H1 (cell line): ENCODE data around the gene KAT8. TPM values are rescaled to one million over a fixed set of nuclear protein-coding genes. Genes with fewer than 3 reads are reported as not detected.
A peak's percentile ranks its signal among the peaks of the same experiment; 100 is the strongest.

ENCODE experiments used
- CTCF ChIA-PET: fragments of 300-600 bp; sonication (Branson Sonifier 250); formaldehyde crosslinking; loops from one replicate; lab custom pipeline; 2021; ENCODE audit not compliant: partially characterized antibody; lab: Charles Lee
- POLR2A ChIA-PET: fragments of 300-600 bp; sonication (Branson Sonifier 250); formaldehyde crosslinking; loops from one replicate; lab custom pipeline; 2021; ENCODE audit warnings: inconsistent platforms; ENCODE audit not compliant: partially characterized antibody; lab: Charles Lee
- DNase-seq, 2 experiments: peaks; one replicate each; pipeline versions ENCODE4 v3.0.0 to v3.0.0-alpha.2; 2010 to 2022; ENCODE audit warnings: low spot score in 2 of 2, low read depth in 1 of 2, mixed read lengths in 1 of 2
- FAIRE-seq: peaks from 2 replicates; lab custom pipeline; 2011; peaks lifted over from hg19 to GRCh38; lab: Jason Lieb, UNC
- H2AFZ ChIP-seq: 2 replicates; pipeline ENCODE4 v1.8.1; 2012; ENCODE audit warnings: low read length, inconsistent platforms
- H2AK5ac ChIP-seq: 2 replicates; pipeline ENCODE4 v1.6.1; 2013; ENCODE audit warnings: low read depth, low read length
- H2BK120ac ChIP-seq: replicated peaks from 2 replicates; pipeline ENCODE3; 2013; ENCODE audit warnings: low read depth, low read length, inconsistent platforms
- H2BK12ac ChIP-seq: 2 replicates; pipeline ENCODE4 v1.6.1; 2013; ENCODE audit warnings: low read depth, low read length
- H2BK15ac ChIP-seq: 2 replicates; pipeline ENCODE4 v1.6.1; 2013; ENCODE audit warnings: low read length
- H2BK20ac ChIP-seq: 2 replicates; pipeline ENCODE4 v1.6.1; 2013; ENCODE audit warnings: low read length
- H2BK5ac ChIP-seq: 2 replicates; pipeline ENCODE4 v1.6.1; 2013; ENCODE audit warnings: low read depth, low read length
- H3K14ac ChIP-seq: 2 replicates; pipeline ENCODE4 v1.6.1; 2013; ENCODE audit warnings: inconsistent platforms; ENCODE audit not compliant: insufficient read length
- H3K18ac ChIP-seq: 2 replicates; pipeline ENCODE4 v1.6.1; 2013; ENCODE audit warnings: low read length; ENCODE audit errors: extremely low read depth
- H3K23ac ChIP-seq: 2 replicates; pipeline ENCODE4 v1.6.1; 2013; ENCODE audit warnings: inconsistent platforms; ENCODE audit not compliant: insufficient read length
- H3K23me2 ChIP-seq: 2 replicates; pipeline ENCODE4 v1.6.1; 2013; ENCODE audit warnings: low read depth, low read length
- H3K27ac ChIP-seq: 2 replicates; pipeline ENCODE4 v1.6.1; 2011; ENCODE audit warnings: low read depth, low read length, inconsistent platforms
- H3K27me3 ChIP-seq, 4 experiments: replicated peaks in 1 of 4; 1 replicate in 1 of 4; 2 replicates in 3 of 4; pipeline versions ENCODE4 v1.6.1 to v1.8.1; 2011 to 2013; ENCODE audit warnings: low read length in 3 of 4, mild to moderate bottlenecking in 3 of 4, inconsistent platforms in 2 of 4, mixed read lengths in 2 of 4, moderate library complexity in 1 of 4; ENCODE audit not compliant: control insufficient read depth in 3 of 4, insufficient read depth in 3 of 4; ENCODE audit errors: extremely low read depth in 1 of 4
- H3K36me3 ChIP-seq, 4 experiments: 2 replicates each; pipeline versions ENCODE4 v1.6.1 to v1.8.1; 2011 to 2013; ENCODE audit warnings: mild to moderate bottlenecking in 4 of 4, low read length in 3 of 4, moderate library complexity in 2 of 4, control low read depth in 1 of 4, inconsistent platforms in 1 of 4; ENCODE audit not compliant: insufficient read depth in 4 of 4, control insufficient read depth in 2 of 4
- H3K4ac ChIP-seq: replicated peaks from 2 replicates; pipeline ENCODE3; 2013; ENCODE audit warnings: low read length, low read depth, mixed read lengths, inconsistent platforms; ENCODE audit not compliant: insufficient read length
- H3K4me1 ChIP-seq, 4 experiments: replicated peaks in 1 of 4; 1 replicate in 1 of 4; 2 replicates in 3 of 4; pipeline versions ENCODE4 v1.6.1 to v1.8.1; 2011 to 2013; ENCODE audit warnings: low read length in 3 of 4, inconsistent platforms in 2 of 4, mixed read lengths in 1 of 4; ENCODE audit not compliant: insufficient read depth in 4 of 4, control insufficient read depth in 3 of 4
- H3K4me2 ChIP-seq, 2 experiments: 2 replicates each; pipeline versions ENCODE4 v1.6.1 to v1.8.1; 2011 to 2013; ENCODE audit warnings: low read depth in 2 of 2, low read length in 2 of 2, control low read depth in 1 of 2, inconsistent platforms in 1 of 2, mild to moderate bottlenecking in 1 of 2; ENCODE audit not compliant: insufficient read depth in 1 of 2
- H3K4me3 ChIP-seq, 4 experiments: fragments of 200-600, 300-600 bp in 1 of 4; sonication (generic), shearing (Covaris generic), sonication (Bioruptor Twin) in 1 of 4; 2 replicates each; pipeline versions ENCODE4 v1.5.1 to v1.8.1; 2011 to 2016; ENCODE audit warnings: low read length in 4 of 4, low read depth in 3 of 4, control low read depth in 2 of 4, inconsistent platforms in 2 of 4, mild to moderate bottlenecking in 2 of 4, mixed read lengths in 1 of 4, moderate library complexity in 1 of 4; ENCODE audit not compliant: insufficient read depth in 2 of 4; ENCODE audit errors: extremely low read depth in 1 of 4
- H3K56ac ChIP-seq: replicated peaks from 2 replicates; pipeline ENCODE3; 2013; ENCODE audit warnings: low read depth, mild to moderate bottlenecking, mixed read lengths, low read length, inconsistent platforms; ENCODE audit not compliant: insufficient read length
- H3K79me1 ChIP-seq: 2 replicates; pipeline ENCODE4 v1.6.1; 2013; ENCODE audit warnings: low read depth, low read length, control low read depth
- H3K79me2 ChIP-seq, 2 experiments: 2 replicates each; pipeline versions ENCODE4 v1.6.1 to v1.8.1; 2012 to 2013; ENCODE audit warnings: low read length in 2 of 2, mild to moderate bottlenecking in 2 of 2, inconsistent platforms in 1 of 2; ENCODE audit not compliant: insufficient read depth in 2 of 2, control insufficient read depth in 1 of 2
- H3K9ac ChIP-seq, 4 experiments: replicated peaks in 1 of 4; 1 replicate in 1 of 4; 2 replicates in 3 of 4; pipeline versions ENCODE4 v1.6.1 to v1.8.1; 2011 to 2013; ENCODE audit warnings: low read depth in 3 of 4, low read length in 3 of 4, control low read depth in 2 of 4, mild to moderate bottlenecking in 2 of 4, moderate library complexity in 2 of 4, inconsistent platforms in 1 of 4; ENCODE audit errors: extremely low read depth in 1 of 4
- H3K9me3 ChIP-seq, 2 experiments: 2 replicates each; pipeline versions ENCODE4 v1.6.1 to v1.8.1; 2012 to 2013; ENCODE audit warnings: mild to moderate bottlenecking in 2 of 2, moderate library complexity in 2 of 2, control low read depth in 1 of 2, inconsistent platforms in 1 of 2, low read depth in 1 of 2, low read length in 1 of 2, mixed read lengths in 1 of 2; ENCODE audit not compliant: insufficient read depth in 2 of 2
- H4K20me1 ChIP-seq, 2 experiments: replicated peaks in 1 of 2; 2 replicates each; pipeline versions ENCODE3 to v1.8.1; 2011 to 2013; ENCODE audit warnings: inconsistent platforms in 2 of 2, low read length in 2 of 2, mild to moderate bottlenecking in 1 of 2; ENCODE audit not compliant: insufficient read depth in 2 of 2, control insufficient read depth in 1 of 2
- H4K5ac ChIP-seq: 2 replicates; pipeline ENCODE4 v1.6.1; 2013; ENCODE audit warnings: low read length, low read depth, mixed read lengths, inconsistent platforms; ENCODE audit not compliant: insufficient read length
- H4K8ac ChIP-seq: 2 replicates; pipeline ENCODE4 v1.8.0; 2013; ENCODE audit warnings: mild to moderate bottlenecking, moderate library complexity, low read length, inconsistent platforms; ENCODE audit not compliant: insufficient read depth; ENCODE audit errors: extremely low read depth
- H4K91ac ChIP-seq: replicated peaks from 2 replicates; pipeline ENCODE3; 2013; ENCODE audit warnings: low read length, mixed read lengths, inconsistent platforms; ENCODE audit not compliant: insufficient read length
- EGR1 ChIP-seq: IDR thresholded peaks from 2 replicates; pipeline ENCODE4 v1.6.1; 2011; ENCODE audit warnings: low read depth, low read length, borderline replicate concordance
- POLR2AphosphoS5 ChIP-seq: IDR thresholded peaks from 2 replicates; pipeline ENCODE4 v1.6.1; 2011; ENCODE audit warnings: low read depth, low read length
- RNF2 ChIP-seq: fragments of 200-900, 300-1000 bp; sonication (generic); IDR thresholded peaks from 2 replicates; pipeline ENCODE4 v1.7.1; 2016; ENCODE audit warnings: borderline replicate concordance, low read depth, mild to moderate bottlenecking, antibody characterized with exemption, low read length; ENCODE audit not compliant: poor library complexity, severe bottlenecking; ENCODE audit errors: missing control alignments
- SP4 ChIP-seq: IDR thresholded peaks from 2 replicates; pipeline ENCODE4 v1.6.1; 2012; ENCODE audit warnings: low read length, inconsistent platforms
- YY1 ChIP-seq: IDR thresholded peaks from 2 replicates; pipeline ENCODE4 v1.6.1; 2011; ENCODE audit warnings: low read depth, mild to moderate bottlenecking, low read length
- WGBS, 2 experiments: shearing (Covaris generic) in 1 of 2; methylation state at CpG; one replicate each; pipeline versions ENCODE4 v1.1.6 to v1.1.7; 2013 to 2015; ENCODE audit warnings: low lambda C conversion rate in 2 of 2, mixed read lengths in 2 of 2, inconsistent platforms in 1 of 2, low coverage in 1 of 2, missing lambda C conversion rate in 1 of 2; ENCODE audit not compliant: insufficient replicate concordance in 2 of 2, insufficient coverage in 1 of 2, insufficient read length in 1 of 2; ENCODE audit errors: extremely low coverage in 1 of 2, missing lambda C conversion rate in 1 of 2; 5-methylcytosine and 5-hydroxymethylcytosine counted together
- polyA plus RNA-seq, 7 experiments: library from polyadenylated mRNA; depleted of rRNA in 3 of 7; stranded (reverse) in 5 of 7; unstranded in 2 of 7; fragments of >200 nt in 5 of 7; fragments of 200-250 nt in 2 of 7; gene quantifications; 1 replicate in 5 of 7; 2 replicates in 1 of 7; 4 replicates in 1 of 7; pipeline versions ENCODE4 v1.2.1 to v1.2.3, GENCODE V29; 2011 to 2013; ENCODE audit warnings: missing spikeins in 2 of 7, mixed read lengths in 2 of 7
- total RNA-seq: library from RNA; stranded (reverse); fragmentation: NEBNext Ultra II Directional; extraction: Animal tissue kit (Norgen Biotek cat#: 25700); gene quantifications from 2 replicates; pipeline ENCODE4 v1.2.1, GENCODE V29; 2021

The KAT8 gene
- total and polyA plus RNA-seq, 2 of the 8 experiments (the other 6 are each of a cell fraction or from before 2014, with no cell fraction given): 52.6 to 61.6 TPM

GRCh38 chr16:31141489-31142108 lies 24.1 kb downstream of the KAT8 start:
- Histone ChIP-seq H3K4me1 (peaks cover 5 to 26% (median 22%) of the 10 kb centered on the region in 4 experiments), H2BK20ac (peak overlapping the region; percentile 87), H2BK120ac (peak overlapping the region; percentile 47), H3K79me1 (no peaks in the 10 kb centered on the region), H2BK5ac (peak overlapping the region; percentile 58; the same call in 1 of the 2 replicates), H3K4ac (peak overlapping the region; percentile 74), H2BK15ac (peak overlapping the region; percentile 99; the same call in 1 of the 2 replicates), H2BK12ac (peak overlapping the region; percentile 94), H3K23ac (no peak overlapping the region), H3K27me3 (peaks cover 1 to 13% (median 9%) of the 10 kb centered on the region in 4 experiments; a peak in 5 of 7 replicates), H3K18ac (peak overlapping the region; percentile 78; the same call in 1 of the 2 replicates), H3K36me3 (no peaks in the 10 kb centered on the region), H2AK5ac (peak overlapping the region; percentile 85; the same call in 1 of the 2 replicates), H3K9me3 (no peaks in the 10 kb centered on the region), H3K4me3 (peak overlapping the region in 3 of 4 experiments; percentile 20 to 42 (median 29); a peak in 5 of 8 replicates), H3K4me2 (peak overlapping the region; percentile 51 to 53; a peak in 3 of 4 replicates), H4K91ac (peak overlapping the region; percentile 96), H3K27ac (peak overlapping the region; percentile 48; the same call in 1 of the 2 replicates), H3K14ac (no peak overlapping the region), H3K9ac (no peak overlapping the region), H4K20me1 (no peaks in the 10 kb centered on the region), H3K23me2 (peaks cover 3% of the 10 kb centered on the region; the same call in 1 of the 2 replicates), H3K79me2 (no peaks in the 10 kb centered on the region), H2AFZ (no peak overlapping the region), H3K56ac (peak overlapping the region; percentile 36), H4K8ac (peak overlapping the region; percentile 7; the same call in 1 of the 2 replicates), H4K5ac (peak overlapping the region; percentile 81)
- ChIA-PET POLR2A (interaction anchor here (0.6 to 34.9 kb wide), 10 partner anchors 20 to 188 kb away, joined by 3 to 713 read pairs (median 4); partner anchors contain the start of genes BCKDK, FUS, HSD3B7 and KAT8), CTCF (interaction anchor here (0.5 to 8.1 kb wide), 25 partner anchors 9 to 242 kb away, joined by 3 to 56 read pairs (median 5); partner anchors contain the start of genes BCKDK, HSD3B7, KAT8 and PYCARD)
- FAIRE-seq (no peak), DNase-seq (no peak)
- WGBS, 2 experiments: 63% methylated on average over 10 of the region's 10 CpGs; no CpG with 5 or more reads in 1 of the 2 experiments
- TF ChIP-seq SP4 (no peak), EGR1 (no peak), RNF2 (no peak), POLR2AphosphoS5 (no peak), YY1 (no peak)
